Mammary epithelial cell (primary cell): ENCODE measurements around the gene HPSE2.

Source experiments
- EZH2 ChIP-seq: IDR thresholded peaks from 2 replicates; pipeline ENCODE4 v1.6.1; 2012; ENCODE audit warnings: low read length, inconsistent platforms, borderline replicate concordance
- TF ChIP-seq, protein P1 (sequence below), 2 donors: IDR thresholded peaks in 1 of 2; conservative IDR thresholded peaks in 1 of 2; 2 replicates each; pipeline ENCODE4 v1.5.1; 2011 to 2012; ENCODE audit warnings: inconsistent platforms in 2 of 2, low read length in 2 of 2, mild to moderate bottlenecking in 2 of 2, control low read depth in 1 of 2, low read depth in 1 of 2; ENCODE audit not compliant: insufficient read depth in 1 of 2; ENCODE audit errors: extremely low read depth in 1 of 2

DNA sequence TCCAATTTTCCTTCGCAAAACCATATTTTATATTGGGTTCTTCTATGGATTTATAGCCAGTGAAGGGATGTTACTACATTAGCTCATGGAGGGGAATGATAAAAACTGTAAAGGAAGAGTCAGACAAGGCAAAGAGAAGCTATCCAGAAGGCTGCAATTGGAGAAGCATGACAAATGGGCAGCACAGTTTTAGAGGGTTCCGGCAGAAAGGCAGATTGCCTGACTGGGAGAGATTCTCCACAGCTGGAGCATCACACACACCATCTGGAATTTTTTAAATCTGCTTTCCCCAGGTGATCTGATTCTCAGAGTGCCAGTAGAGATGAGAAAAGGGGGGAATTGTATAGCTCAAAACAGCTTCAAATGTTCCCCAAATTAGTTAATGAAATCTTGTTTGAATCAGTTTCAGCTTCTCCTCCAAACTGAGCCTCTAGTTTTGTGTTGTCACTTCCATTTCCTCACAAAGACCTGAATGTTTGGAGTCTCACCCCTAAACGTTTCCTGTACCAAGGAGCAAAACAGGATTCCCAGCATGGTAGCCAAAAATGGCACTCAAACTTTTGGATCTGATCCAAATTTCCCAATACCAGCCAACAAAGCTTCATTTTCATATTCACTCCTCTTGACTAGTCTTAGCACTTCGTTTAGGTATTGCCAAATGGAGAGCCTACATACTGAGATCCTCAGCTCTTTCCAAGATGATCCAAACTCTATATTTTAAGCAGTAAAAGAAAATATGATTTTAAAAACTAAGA, 177.5 kb downstream of the HPSE2 start:
- TF ChIP-seq, protein P1, sequence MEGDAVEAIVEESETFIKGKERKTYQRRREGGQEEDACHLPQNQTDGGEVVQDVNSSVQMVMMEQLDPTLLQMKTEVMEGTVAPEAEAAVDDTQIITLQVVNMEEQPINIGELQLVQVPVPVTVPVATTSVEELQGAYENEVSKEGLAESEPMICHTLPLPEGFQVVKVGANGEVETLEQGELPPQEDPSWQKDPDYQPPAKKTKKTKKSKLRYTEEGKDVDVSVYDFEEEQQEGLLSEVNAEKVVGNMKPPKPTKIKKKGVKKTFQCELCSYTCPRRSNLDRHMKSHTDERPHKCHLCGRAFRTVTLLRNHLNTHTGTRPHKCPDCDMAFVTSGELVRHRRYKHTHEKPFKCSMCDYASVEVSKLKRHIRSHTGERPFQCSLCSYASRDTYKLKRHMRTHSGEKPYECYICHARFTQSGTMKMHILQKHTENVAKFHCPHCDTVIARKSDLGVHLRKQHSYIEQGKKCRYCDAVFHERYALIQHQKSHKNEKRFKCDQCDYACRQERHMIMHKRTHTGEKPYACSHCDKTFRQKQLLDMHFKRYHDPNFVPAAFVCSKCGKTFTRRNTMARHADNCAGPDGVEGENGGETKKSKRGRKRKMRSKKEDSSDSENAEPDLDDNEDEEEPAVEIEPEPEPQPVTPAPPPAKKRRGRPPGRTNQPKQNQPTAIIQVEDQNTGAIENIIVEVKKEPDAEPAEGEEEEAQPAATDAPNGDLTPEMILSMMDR (conservative IDR thresholded peaks at IDR 0.05 in 1 of 2, IDR thresholded peaks at IDR 0.05 in 1 of 2; ENCODE audit: extremely low read depth in 1 of 2, insufficient read depth in 1 of 2, low read depth in 1 of 2, low read length in 2 of 2) = no peak
- TF ChIP-seq EZH2 = no peak
